IPS-15b (cell line): ENCODE data around the gene NKX6-1.

ENCODE experiments used
- H3K27me3 ChIP-seq: one replicate; pipeline ENCODE4 v1.6.1; 2013; ENCODE audit warnings: low read length; ENCODE audit not compliant: control insufficient read depth, insufficient read depth
- H3K36me3 ChIP-seq: one replicate; pipeline ENCODE4 v1.6.1; 2013; ENCODE audit warnings: low read length; ENCODE audit not compliant: control insufficient read depth, insufficient read depth
- H3K4me1 ChIP-seq: one replicate; pipeline ENCODE4 v1.6.1; 2013; ENCODE audit warnings: mild to moderate bottlenecking, low read length; ENCODE audit not compliant: control insufficient read depth, insufficient read depth
- H3K4me3 ChIP-seq: one replicate; pipeline ENCODE4 v1.5.1; 2013; ENCODE audit warnings: low read depth, low read length
- H3K9ac ChIP-seq: one replicate; pipeline ENCODE4 v1.6.1; 2013; ENCODE audit warnings: low read depth, mild to moderate bottlenecking, low read length
- H3K9me3 ChIP-seq: one replicate; pipeline ENCODE4 v1.6.1; 2013; ENCODE audit warnings: mild to moderate bottlenecking, low read length; ENCODE audit not compliant: control insufficient read depth, insufficient read depth

The NKX6-1 gene

DNA sequence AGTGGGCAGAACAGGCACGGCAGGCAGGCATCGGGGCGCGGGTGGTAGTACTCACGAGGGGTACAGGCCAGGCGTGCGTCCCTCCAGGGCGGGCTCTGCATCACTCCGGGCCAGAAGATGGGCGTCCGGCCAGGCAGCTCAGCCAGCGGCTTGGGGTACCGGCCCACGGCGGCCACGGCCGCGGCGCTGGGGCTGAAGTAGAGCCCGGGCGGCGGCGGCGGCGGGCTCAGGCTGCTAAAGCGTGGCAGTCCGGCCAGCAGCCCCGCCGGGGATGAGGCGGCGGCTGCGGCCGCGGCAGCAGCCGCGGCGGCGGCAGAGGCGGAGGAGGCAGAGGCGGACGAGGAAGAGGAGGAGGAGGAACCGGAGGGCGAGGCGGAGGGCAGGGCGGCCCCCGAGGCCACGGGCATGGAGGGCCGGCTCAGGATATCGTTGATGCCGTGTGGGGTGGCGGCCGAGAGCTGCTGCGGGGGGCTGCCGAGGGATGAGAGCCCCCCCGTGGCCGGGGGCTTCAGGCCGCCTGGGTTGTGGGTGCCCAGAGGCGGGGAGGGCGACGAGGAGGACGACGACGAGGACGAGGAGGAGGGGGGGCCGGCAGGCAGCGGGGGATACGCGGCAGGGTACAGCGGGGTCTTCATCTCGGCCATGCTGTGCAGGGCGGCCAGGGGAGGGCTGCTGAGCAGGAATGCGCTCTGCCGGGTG, 1.4 kb downstream of the NKX6-1 start:
- Histone ChIP-seq H3K4me3 (peak overlapping the region; percentile 47), H3K9me3 (no peaks in the 10 kb centered on the region), H3K4me1 (peaks cover 9% of the 10 kb centered on the region), H3K27me3 (peaks cover 95% of the 10 kb centered on the region), H3K36me3 (no peaks in the 10 kb centered on the region), H3K9ac (no peak overlapping the region)

GRCh38 chr4:84496706-84497503, 2.2 kb downstream of the NKX6-1 start:
- Histone ChIP-seq H3K9ac (no peak overlapping the region), H3K27me3 (peaks cover 95% of the 10 kb centered on the region)

DNA sequence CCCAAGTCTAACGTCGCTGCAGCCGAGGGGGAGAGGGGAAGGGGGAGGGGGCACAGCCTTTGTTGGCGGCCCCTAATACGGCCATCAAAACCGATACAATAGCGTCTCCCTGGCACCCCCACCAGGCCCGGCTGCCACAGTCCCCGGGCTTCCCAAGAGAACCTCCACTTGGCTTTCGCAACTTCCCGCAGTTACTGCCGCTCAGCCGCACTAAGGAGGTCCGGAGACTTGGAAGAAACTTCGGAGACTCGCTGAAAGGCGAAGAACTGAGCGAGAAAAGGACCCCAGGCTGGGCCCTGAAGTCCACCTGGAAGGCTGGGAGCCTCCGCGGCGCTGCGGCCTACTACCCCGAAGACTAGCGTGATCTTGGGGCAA, 2.8 kb downstream of the NKX6-1 start:
- Histone ChIP-seq H3K4me3 (peak overlapping the region; percentile 47), H3K4me1 (peaks cover 8% of the 10 kb centered on the region), H3K9me3 (no peaks in the 10 kb centered on the region), H3K36me3 (no peaks in the 10 kb centered on the region), H3K9ac (no peak overlapping the region), H3K27me3 (peaks cover 95% of the 10 kb centered on the region)

More at GRCh38 chr4:84496706-84497503, 2.2 kb downstream of the NKX6-1 start:
- Histone ChIP-seq H3K4me1 (peaks cover 8% of the 10 kb centered on the region), H3K9me3 (no peaks in the 10 kb centered on the region), H3K4me3 (peak overlapping the region; percentile 47), H3K36me3 (no peaks in the 10 kb centered on the region)

DNA sequence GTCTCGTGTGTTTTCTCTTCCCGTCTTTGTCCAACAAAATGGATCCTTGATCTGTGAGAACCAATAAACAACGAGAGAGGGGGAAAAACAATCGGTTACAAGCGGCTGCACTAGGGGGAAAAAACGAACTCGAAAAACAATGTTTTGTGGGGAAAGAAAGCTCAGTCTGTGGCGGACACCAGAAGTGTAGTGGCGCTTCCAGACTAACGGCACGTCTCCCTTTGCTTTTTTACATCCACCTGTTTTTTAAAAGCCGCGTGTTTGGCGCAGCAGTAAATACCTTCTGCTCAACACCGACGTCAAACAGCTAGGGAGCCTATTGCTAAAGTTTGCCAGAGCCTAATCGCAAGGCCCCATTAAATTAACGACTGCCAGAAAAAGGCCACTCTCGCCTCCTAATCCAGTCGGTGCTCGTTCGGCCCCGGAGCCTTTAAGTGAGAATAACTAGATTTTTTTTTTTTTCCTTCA, 3.3 kb downstream of the NKX6-1 start:
- Histone ChIP-seq H3K4me3 (peak overlapping the region; percentile 27), H3K9me3 (no peaks in the 10 kb centered on the region), H3K9ac (no peak overlapping the region), H3K4me1 (peaks cover 8% of the 10 kb centered on the region), H3K27me3 (peaks cover 95% of the 10 kb centered on the region), H3K36me3 (no peaks in the 10 kb centered on the region)

DNA sequence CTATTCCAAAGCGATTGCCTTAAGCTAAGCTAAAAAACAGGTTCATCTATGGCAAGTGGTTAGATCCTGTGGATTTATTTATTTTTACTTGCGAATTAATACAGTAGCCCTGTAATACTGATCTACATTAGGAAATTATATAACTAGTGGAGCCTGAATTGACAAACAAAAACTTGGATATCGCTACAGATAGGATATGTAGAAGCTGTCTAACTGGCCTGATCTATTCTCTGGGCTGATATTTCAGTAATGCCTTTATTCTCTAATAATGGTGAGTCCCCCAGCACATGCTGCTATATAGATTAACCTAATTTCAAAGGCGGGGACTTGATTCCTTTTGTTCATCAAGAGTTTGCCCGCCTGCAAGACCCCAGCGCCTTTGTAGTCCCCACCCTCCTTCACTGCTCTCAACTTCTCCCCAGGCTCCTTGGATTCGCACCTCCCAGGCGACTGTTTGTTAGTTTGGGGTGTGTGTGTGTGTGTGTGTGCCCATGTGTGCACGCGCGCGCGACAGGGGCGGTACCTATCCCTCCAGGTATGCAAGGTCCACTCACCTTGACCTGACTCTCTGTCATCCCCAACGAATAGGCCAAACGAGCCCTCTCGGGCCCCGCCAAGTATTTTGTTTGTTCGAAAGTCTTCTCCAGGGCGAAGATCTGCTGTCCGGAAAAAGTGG, 3.8 kb downstream of the NKX6-1 start:
- H3K36me3 ChIP-seq: no peaks in the 10 kb centered on the region
- H3K4me1 ChIP-seq: peaks cover 8% of the 10 kb centered on the region
- H3K9ac ChIP-seq: no peak overlapping the region
- no peaks in the 10 kb centered on the region for H3K9me3 ChIP-seq
- H3K27me3 ChIP-seq: peaks cover 95% of the 10 kb centered on the region
- H3K4me3 ChIP-seq: peak overlapping the region; percentile 27

DNA sequence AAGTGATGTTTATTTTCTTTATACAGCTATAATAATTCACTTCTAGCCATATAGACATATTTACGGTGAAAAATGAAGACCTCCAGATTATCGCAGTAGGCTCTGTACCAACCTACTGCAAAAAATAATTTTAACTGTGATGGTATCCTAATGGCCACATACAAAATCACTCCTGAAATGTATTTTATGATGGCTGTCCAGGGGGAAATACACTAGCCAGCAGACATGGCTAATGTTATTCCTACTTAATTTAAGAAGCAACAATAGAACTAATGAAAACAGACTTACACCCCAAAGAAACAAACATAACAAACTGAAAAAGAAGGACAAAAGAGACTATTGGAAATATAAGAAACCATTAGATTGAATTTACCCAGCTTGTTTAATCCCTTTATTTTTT, 4.6 kb downstream of the NKX6-1 start:
- Histone ChIP-seq H3K4me3 (no peak overlapping the region), H3K36me3 (no peaks in the 10 kb centered on the region), H3K9ac (no peak overlapping the region), H3K27me3 (peaks cover 95% of the 10 kb centered on the region), H3K9me3 (no peaks in the 10 kb centered on the region), H3K4me1 (peaks cover 6% of the 10 kb centered on the region)

- H3K9ac ChIP-seq: no peak overlapping the region
- H3K9me3 ChIP-seq: no peaks in the 10 kb centered on the region
- H3K4me3 ChIP-seq: no peak overlapping the region
- H3K27me3 ChIP-seq: peaks cover 98% of the 10 kb centered on the region
- peaks cover 6% of the 10 kb centered on the region for H3K4me1 ChIP-seq
- H3K36me3 ChIP-seq: no peaks in the 10 kb centered on the region
These were observed 5.0 kb downstream of the NKX6-1 start for GRCh38 chr4:84494076-84494475.

DNA sequence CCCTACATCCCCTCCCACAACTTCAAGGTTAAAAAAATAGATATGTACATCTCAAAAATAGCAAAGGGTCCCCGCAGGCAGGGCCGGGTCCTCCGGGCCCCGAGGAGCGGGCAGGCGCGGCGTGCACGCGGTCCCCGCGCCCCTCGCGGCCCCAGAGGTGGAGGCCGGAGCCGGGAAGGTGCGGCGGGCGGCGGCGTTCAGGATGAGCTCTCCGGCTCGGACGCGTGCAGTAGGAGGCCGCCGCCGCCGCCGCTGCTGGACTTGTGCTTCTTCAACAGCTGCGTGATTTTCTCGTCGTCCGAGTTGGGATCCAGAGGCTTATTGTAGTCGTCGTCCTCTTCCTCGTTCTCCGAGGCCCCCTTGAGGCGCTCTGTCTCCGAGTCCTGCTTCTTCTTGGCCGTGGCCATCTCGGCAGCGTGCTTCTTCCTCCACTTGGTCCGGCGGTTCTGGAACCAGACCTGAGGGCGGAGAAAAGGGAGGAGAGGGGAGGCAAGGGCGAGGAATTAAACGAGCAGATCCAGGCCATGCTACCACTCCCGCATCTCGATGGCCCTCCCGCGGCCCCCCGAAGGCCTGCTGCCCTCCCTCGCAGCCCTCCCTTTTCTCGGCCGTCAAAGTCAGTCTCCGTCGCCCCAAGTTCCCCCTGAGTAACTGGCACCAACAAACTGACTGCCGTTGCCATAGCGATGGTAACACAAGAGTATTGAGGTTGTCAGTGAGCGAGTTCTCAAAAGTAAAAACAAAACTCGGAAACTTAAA, 5.8 kb downstream of the NKX6-1 start:
- Histone ChIP-seq H3K9me3 (no peaks in the 10 kb centered on the region), H3K4me3 (peak overlapping the region; percentile 47), H3K4me1 (peaks cover 6% of the 10 kb centered on the region), H3K36me3 (no peaks in the 10 kb centered on the region), H3K27me3 (peaks cover 98% of the 10 kb centered on the region), H3K9ac (no peak overlapping the region)

DNA sequence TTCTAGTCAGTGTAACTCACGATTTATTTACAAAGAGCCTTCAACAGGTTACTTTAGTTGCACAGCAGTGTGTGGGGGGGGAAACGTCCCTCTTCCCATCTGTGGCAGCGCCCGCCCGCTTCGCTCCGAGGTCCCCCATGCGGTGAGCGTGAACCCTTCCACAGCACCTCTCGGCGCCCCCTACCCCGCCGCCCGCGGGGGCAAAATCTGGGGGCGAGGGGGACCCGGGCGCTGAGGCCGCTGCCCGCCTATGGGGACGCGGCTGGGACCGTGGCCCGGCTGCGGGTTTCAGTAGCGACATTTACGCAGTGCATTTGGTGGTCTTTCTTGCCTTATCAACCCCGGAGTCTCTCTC, 6.4 kb downstream of the NKX6-1 start:
- Histone ChIP-seq H3K27me3 (peaks cover 98% of the 10 kb centered on the region), H3K4me1 (peaks cover 6% of the 10 kb centered on the region), H3K9me3 (no peaks in the 10 kb centered on the region), H3K36me3 (no peaks in the 10 kb centered on the region), H3K4me3 (peak overlapping the region; percentile 47), H3K9ac (no peak overlapping the region)

GRCh38 chr4:84492290-84492689, 6.8 kb downstream of the NKX6-1 start:
- Histone ChIP-seq H3K36me3 (no peaks in the 10 kb centered on the region), H3K4me3 (peak overlapping the region; percentile 47), H3K9me3 (no peaks in the 10 kb centered on the region), H3K4me1 (peaks cover 6% of the 10 kb centered on the region), H3K9ac (no peak overlapping the region), H3K27me3 (peaks cover 99% of the 10 kb centered on the region)

GRCh38 chr4:84491481-84491880, 7.6 kb downstream of the NKX6-1 start:
- H3K36me3 ChIP-seq: no peaks in the 10 kb centered on the region
- no peak overlapping the region for H3K9ac ChIP-seq
- peaks cover 99% of the 10 kb centered on the region for H3K27me3 ChIP-seq
- no peaks in the 10 kb centered on the region for H3K9me3 ChIP-seq
- H3K4me3 ChIP-seq: no peak overlapping the region
- peaks cover 4% of the 10 kb centered on the region for H3K4me1 ChIP-seq
